Endothelial cell (in vitro differentiated cells): Measurements from ENCODE around the gene ICAM1. TPM values are rescaled to one million over a fixed set of nuclear protein-coding genes. Genes with fewer than 3 reads are reported as not detected.

ENCODE experiments used
- DNase-seq: peaks from one replicate; pipeline ENCODE4 v3.0.0; 2021; ENCODE audit warnings: low spot score
- H3K27ac Mint-ChIP-seq: one replicate; pipeline ENCODE4 v1.8.0; 2021; ENCODE audit warnings: mixed read lengths, inconsistent platforms; ENCODE audit not compliant: unreplicated experiment
- H3K27me3 Mint-ChIP-seq: one replicate; pipeline ENCODE4 v1.8.0; 2021; ENCODE audit warnings: mild to moderate bottlenecking, moderate library complexity, mixed read lengths, inconsistent platforms; ENCODE audit not compliant: unreplicated experiment
- H3K36me3 Mint-ChIP-seq: one replicate; pipeline ENCODE4 v1.8.0; 2021; ENCODE audit warnings: mild to moderate bottlenecking, low read depth, mixed read lengths, inconsistent platforms; ENCODE audit not compliant: unreplicated experiment
- H3K4me1 Mint-ChIP-seq: one replicate; pipeline ENCODE4 v1.8.0; 2021; ENCODE audit warnings: mild to moderate bottlenecking, mixed read lengths, inconsistent platforms; ENCODE audit not compliant: unreplicated experiment
- H3K4me3 Mint-ChIP-seq: one replicate; pipeline ENCODE4 v1.8.0; 2021; ENCODE audit warnings: mild to moderate bottlenecking, mixed read lengths, inconsistent platforms; ENCODE audit not compliant: unreplicated experiment
- H3K9me3 Mint-ChIP-seq: one replicate; pipeline ENCODE4 v1.8.0; 2021; ENCODE audit warnings: mixed read lengths, inconsistent platforms; ENCODE audit not compliant: unreplicated experiment
- CTCF ChIP-seq: fragments of 200-600 bp; sonication (generic); IDR thresholded peaks from one replicate; pipeline ENCODE4 v1.5.0; 2021; ENCODE audit warnings: antibody characterized with exemption; ENCODE audit not compliant: unreplicated experiment
- total RNA-seq: library from RNA; stranded (reverse); fragmentation: NEBNext Ultra II Directional; extraction: Animal tissue kit (Norgen Biotek cat#: 25700); gene quantifications from one replicate; pipeline ENCODE4 v1.2.1, GENCODE V29; 2021; ENCODE audit not compliant: unreplicated experiment

ICAM1 gene
- total RNA-seq, 1 donor from 2014 or later = 7.2 TPM

GRCh38 chr19:10317857-10318462 lies 47.0 kb downstream of the ICAM1 start:
- H3K27ac Mint-ChIP-seq = no peak overlapping the region
- no peak for DNase-seq
- peaks cover 13% of the 10 kb centered on the region for H3K27me3 Mint-ChIP-seq
- H3K9me3 Mint-ChIP-seq = no peaks in the 10 kb centered on the region
- H3K4me3 Mint-ChIP-seq = no peak overlapping the region
- peaks cover 21% of the 10 kb centered on the region for H3K36me3 Mint-ChIP-seq
- no peak for TF ChIP-seq CTCF
- peaks cover 6% of the 10 kb centered on the region for H3K4me1 Mint-ChIP-seq

GRCh38 chr19:10318807-10319682 lies 48.1 kb downstream of the ICAM1 start:
- Mint-ChIP-seq H3K4me3 (no peak overlapping the region), H3K27me3 (peaks cover 12% of the 10 kb centered on the region), H3K36me3 (peaks cover 24% of the 10 kb centered on the region), H3K9me3 (no peaks in the 10 kb centered on the region), H3K27ac (no peak overlapping the region), H3K4me1 (peaks cover 6% of the 10 kb centered on the region)
- TF ChIP-seq CTCF = no peak
- no peak for DNase-seq

GRCh38 chr19:10320602-10321416 lies 49.9 kb downstream of the ICAM1 start:
- no peaks in the 10 kb centered on the region for H3K9me3 Mint-ChIP-seq
- peaks cover 10% of the 10 kb centered on the region for H3K27me3 Mint-ChIP-seq
- H3K27ac Mint-ChIP-seq = no peak overlapping the region
- no peak for TF ChIP-seq CTCF
- H3K36me3 Mint-ChIP-seq = peaks cover 18% of the 10 kb centered on the region
- no peak for DNase-seq
- H3K4me1 Mint-ChIP-seq = no peaks in the 10 kb centered on the region
- no peak overlapping the region for H3K4me3 Mint-ChIP-seq

GRCh38 chr19:10321417-10321797 lies 50.5 kb downstream of the ICAM1 start:
- H3K9me3 Mint-ChIP-seq = no peaks in the 10 kb centered on the region
- no peak for DNase-seq
- H3K4me3 Mint-ChIP-seq = no peak overlapping the region
- no peak overlapping the region for H3K27ac Mint-ChIP-seq
- peaks cover 18% of the 10 kb centered on the region for H3K36me3 Mint-ChIP-seq
- H3K27me3 Mint-ChIP-seq = peaks cover 8% of the 10 kb centered on the region
- TF ChIP-seq CTCF = no peak
- H3K4me1 Mint-ChIP-seq = no peaks in the 10 kb centered on the region
